ENCODE measurements around the gene PTPRD.

DNA sequence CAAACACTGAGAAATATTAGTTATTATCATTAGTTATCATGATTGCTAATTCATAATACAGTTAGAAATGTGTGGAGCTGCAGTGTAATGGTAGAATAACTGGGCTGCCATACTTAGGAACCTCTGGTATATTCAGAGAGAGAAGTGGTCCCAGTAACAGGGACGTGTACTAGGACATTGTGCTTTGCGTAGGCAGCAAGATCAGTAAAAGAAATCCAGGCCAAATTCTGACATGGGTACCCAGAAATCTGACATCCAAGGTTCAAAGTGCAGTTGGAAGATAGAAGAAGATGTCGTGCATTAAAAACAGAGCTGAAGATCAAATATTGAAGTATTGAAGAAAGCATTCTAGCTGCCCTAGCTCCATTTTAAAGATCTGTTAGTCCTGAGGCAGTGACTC, 1652.5 kb downstream of the PTPRD start:
- TF ChIP-seq, protein P1, sequence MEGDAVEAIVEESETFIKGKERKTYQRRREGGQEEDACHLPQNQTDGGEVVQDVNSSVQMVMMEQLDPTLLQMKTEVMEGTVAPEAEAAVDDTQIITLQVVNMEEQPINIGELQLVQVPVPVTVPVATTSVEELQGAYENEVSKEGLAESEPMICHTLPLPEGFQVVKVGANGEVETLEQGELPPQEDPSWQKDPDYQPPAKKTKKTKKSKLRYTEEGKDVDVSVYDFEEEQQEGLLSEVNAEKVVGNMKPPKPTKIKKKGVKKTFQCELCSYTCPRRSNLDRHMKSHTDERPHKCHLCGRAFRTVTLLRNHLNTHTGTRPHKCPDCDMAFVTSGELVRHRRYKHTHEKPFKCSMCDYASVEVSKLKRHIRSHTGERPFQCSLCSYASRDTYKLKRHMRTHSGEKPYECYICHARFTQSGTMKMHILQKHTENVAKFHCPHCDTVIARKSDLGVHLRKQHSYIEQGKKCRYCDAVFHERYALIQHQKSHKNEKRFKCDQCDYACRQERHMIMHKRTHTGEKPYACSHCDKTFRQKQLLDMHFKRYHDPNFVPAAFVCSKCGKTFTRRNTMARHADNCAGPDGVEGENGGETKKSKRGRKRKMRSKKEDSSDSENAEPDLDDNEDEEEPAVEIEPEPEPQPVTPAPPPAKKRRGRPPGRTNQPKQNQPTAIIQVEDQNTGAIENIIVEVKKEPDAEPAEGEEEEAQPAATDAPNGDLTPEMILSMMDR (IDR thresholded peaks at IDR 0.05), result no peak
- TF ChIP-seq POLR2A (IDR thresholded peaks at IDR 0.05), result no peak
